Neural cell (in vitro differentiated cells): ENCODE data around the gene NAA20.

Experiments used
- CTCF ChIP-seq: fragments of 450-650 bp; IDR thresholded peaks from 2 replicates; pipeline ENCODE4 v1.5.1; 2014; ENCODE audit warnings: antibody characterized with exemption, mild to moderate bottlenecking, moderate library complexity; ENCODE audit not compliant: poor library complexity, severe bottlenecking
- EP300 ChIP-seq: fragments of 450-650 bp; conservative IDR thresholded peaks from 2 replicates; pipeline ENCODE4 v1.6.1; 2014; ENCODE audit warnings: antibody characterized with exemption, mild to moderate bottlenecking, moderate library complexity; ENCODE audit not compliant: poor library complexity, severe bottlenecking
- EZH2 ChIP-seq: fragments of 200-600, 300-800 bp; shearing (Covaris generic), sonication (generic); IDR thresholded peaks from 2 replicates; pipeline ENCODE4 v1.6.1; 2014; ENCODE audit warnings: antibody characterized with exemption, low read length, borderline replicate concordance, mild to moderate bottlenecking; ENCODE audit not compliant: insufficient read depth, poor library complexity, severe bottlenecking
- POLR2AphosphoS5 ChIP-seq: IDR thresholded peaks from 2 replicates; pipeline ENCODE4 v1.6.1; 2012
- TAF1 ChIP-seq: IDR thresholded peaks from 2 replicates; pipeline ENCODE4 v1.6.1; 2012; ENCODE audit warnings: low read depth

GRCh38 chr20:19970256-19970765 is 46.9 kb upstream of the NAA20 start:
- TF ChIP-seq EZH2, result no peak
- TF ChIP-seq CTCF, result no peak
- no peak for TF ChIP-seq TAF1
- no peak for TF ChIP-seq EP300
- no peak for TF ChIP-seq POLR2AphosphoS5
